Spinal cord (tissue), 10 donors: ENCODE results near the gene HMGA1. TPM values are rescaled to one million over a fixed set of nuclear protein-coding genes. Genes with fewer than 3 reads are reported as not detected.

ENCODE experiments used
- DNase-seq, 6 donors: peaks; one replicate each; pipeline versions ENCODE4 v3.0.0 to v3.0.0-alpha.2; 2013 to 2015; ENCODE audit warnings: low spot score in 6 of 6, low read depth in 4 of 6
- H3K27ac ChIP-seq: one replicate; pipeline ENCODE4 v1.5.1; 2013; ENCODE audit warnings: low read depth, low read length, control low read depth
- H3K27me3 ChIP-seq: one replicate; pipeline ENCODE4 v1.6.1; 2013; ENCODE audit warnings: low read length; ENCODE audit not compliant: control insufficient read depth, insufficient read depth
- H3K36me3 ChIP-seq: one replicate; pipeline ENCODE4 v1.6.1; 2013; ENCODE audit warnings: low read length; ENCODE audit not compliant: control insufficient read depth, insufficient read depth
- H3K4me1 ChIP-seq: one replicate; pipeline ENCODE4 v1.6.1; 2013; ENCODE audit warnings: low read length; ENCODE audit not compliant: control insufficient read depth, insufficient read depth
- H3K4me3 ChIP-seq: one replicate; pipeline ENCODE4 v1.5.1; 2013; ENCODE audit warnings: low read depth, low read length, control low read depth
- H3K9me3 ChIP-seq: one replicate; pipeline ENCODE4 v1.6.1; 2013; ENCODE audit warnings: low read length; ENCODE audit not compliant: control insufficient read depth, insufficient read depth
- WGBS: methylation state at CpG from one replicate; pipeline ENCODE4 v1.1.5; 2013; ENCODE audit warnings: missing lambda C conversion rate; ENCODE audit not compliant: insufficient coverage; 5-methylcytosine and 5-hydroxymethylcytosine counted together
- polyA plus RNA-seq, 2 donors: library from polyadenylated mRNA; unstranded; fragments of 120-200 nt; gene quantifications; one replicate each; pipeline ENCODE4 v1.2.1, GENCODE V29; 2013; ENCODE audit not compliant: insufficient read length in 2 of 2
- total RNA-seq, 2 donors: library from RNA; depleted of rRNA in 1 of 2; stranded (reverse); fragments of 120-200 nt in 1 of 2; fragments of >200 nt in 1 of 2; gene quantifications; one replicate each; pipeline versions ENCODE4 v1.2.3 to v1.2.4, GENCODE V29; 2013 to 2014
- donor health status: healthy.

HMGA1 gene
- total and polyA plus RNA-seq, 4 donors = 14.5 to 152 (median 92.6) TPM

DNA sequence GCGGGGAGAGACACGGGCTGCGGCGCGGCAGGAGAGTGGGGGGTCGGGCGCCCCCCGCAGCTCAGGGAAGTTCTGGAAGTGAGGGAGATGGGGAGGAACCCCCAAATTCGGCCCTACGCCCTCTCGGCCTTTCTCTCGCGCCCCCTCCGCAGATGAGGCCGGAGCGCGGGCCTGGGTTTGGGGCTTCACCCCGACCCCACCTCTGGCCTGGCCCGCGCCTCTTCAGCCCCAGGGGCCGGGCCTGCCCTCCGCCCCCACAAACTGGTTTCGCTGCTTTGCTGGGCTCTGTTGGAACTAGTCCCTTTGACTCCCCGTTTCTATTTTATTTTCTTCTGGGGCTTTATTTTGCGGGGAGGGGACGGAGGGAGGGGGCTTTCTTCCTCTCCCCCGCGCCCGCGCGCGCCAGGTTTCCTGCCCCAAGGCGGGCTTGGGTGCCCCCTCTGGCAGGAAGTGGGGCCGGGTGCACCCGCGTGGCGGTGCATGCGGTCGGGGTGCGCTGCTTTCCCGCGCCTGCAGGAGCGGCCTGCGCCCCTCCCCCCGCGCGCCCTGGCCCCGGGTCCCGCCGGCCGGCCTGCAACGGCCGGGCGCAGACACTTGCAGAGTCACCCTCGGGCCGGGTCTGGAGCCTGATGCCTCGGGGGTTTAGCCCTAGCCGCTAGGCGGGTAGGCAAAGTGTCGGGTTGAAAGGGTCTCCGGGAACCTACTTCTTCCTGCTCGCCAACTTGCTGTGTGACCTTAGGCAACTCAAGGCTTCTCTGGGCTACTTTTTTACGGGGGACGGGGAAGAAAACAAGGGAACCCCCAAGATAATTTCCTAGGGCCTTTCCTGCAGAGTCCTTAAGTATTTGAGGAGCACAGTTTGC lies 1.3 kb downstream of the HMGA1 start:
- Histone ChIP-seq H3K36me3 (peaks cover 30% of the 10 kb centered on the region), H3K27ac (no peak overlapping the region), H3K9me3 (no peaks in the 10 kb centered on the region), H3K27me3 (no peaks in the 10 kb centered on the region), H3K4me3 (peak overlapping the region; percentile 51), H3K4me1 (peaks cover 30% of the 10 kb centered on the region)
- 3% methylated on average over 59 of the region's 64 CpGs for WGBS
- peak in 2 of 6 donors; percentile 56 to 70 for DNase-seq

DNA sequence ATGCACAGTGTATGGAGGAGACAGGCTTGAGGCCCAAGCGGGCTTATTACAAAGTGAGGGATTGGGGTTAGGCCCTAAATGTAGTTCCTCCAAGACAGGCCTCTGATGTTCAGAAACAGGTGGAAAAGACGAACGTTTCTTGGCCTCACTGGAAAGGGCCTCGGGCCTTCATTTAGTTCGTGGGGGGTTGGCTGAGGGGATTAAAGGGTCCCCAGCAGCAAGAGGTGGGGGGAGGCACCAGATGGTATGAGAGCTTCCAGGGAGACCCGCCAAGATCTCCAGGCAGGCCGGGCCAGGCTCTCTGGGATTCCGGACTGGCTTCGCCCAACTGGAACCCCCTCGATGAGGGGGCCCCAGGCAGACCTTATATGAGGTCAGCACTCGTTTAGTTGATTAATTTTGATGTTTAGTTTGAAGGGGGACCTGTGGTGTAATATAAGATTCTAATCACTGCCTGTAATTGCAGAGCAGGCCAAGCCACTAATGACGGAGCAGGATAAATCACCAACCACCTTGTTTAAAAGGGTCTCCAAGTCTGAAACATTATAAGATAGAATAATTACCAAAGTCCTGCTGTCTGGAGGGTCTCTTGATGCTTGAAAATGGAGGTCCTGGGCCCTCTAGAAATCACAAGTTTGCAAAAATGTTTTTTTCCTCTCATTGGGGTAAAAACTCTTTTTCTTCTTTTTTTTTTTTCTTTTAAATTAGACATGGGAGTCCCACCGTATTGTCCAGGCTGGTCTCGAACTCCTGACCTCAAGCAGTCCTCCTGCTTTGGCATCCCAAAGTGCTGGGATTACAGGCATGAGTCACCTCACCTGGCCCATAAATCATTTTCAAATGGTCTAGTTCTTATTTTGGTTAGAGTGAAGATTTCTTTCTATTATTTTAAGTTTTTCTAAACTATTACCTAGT lies 2.2 kb downstream of the HMGA1 start:
- Histone ChIP-seq H3K36me3 (peaks cover 36% of the 10 kb centered on the region), H3K27me3 (no peaks in the 10 kb centered on the region), H3K4me1 (peaks cover 31% of the 10 kb centered on the region), H3K4me3 (peak overlapping the region; percentile 51), H3K9me3 (no peaks in the 10 kb centered on the region), H3K27ac (no peak overlapping the region)
- DNase-seq = peak in 1 of 6 donors; percentile 38
- 21% methylated on average over 11 of the region's 14 CpGs for WGBS

DNA sequence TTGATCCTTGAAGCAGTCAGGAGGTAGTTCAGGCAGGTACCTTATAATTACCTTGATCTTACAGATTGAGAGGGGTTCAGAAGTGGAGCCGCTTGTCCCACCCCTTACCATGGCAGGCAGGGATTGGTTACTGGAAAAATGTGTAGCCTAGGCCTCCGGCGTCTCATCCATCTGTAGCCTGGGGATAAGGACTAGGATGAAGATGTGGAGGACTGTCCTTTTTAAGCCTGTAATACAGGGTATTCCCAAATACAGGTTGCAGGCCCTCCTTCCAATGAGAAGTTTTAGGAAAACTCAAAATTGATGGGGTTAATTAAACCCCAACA lies 2.8 kb downstream of the HMGA1 start:
- Histone ChIP-seq H3K27me3 (no peaks in the 10 kb centered on the region), H3K4me1 (peaks cover 37% of the 10 kb centered on the region), H3K36me3 (peaks cover 42% of the 10 kb centered on the region), H3K27ac (no peak overlapping the region), H3K4me3 (no peak overlapping the region), H3K9me3 (no peaks in the 10 kb centered on the region)
- DNase-seq = no peak
- WGBS = no CpG with 5 or more reads among the region's 3 CpGs

DNA sequence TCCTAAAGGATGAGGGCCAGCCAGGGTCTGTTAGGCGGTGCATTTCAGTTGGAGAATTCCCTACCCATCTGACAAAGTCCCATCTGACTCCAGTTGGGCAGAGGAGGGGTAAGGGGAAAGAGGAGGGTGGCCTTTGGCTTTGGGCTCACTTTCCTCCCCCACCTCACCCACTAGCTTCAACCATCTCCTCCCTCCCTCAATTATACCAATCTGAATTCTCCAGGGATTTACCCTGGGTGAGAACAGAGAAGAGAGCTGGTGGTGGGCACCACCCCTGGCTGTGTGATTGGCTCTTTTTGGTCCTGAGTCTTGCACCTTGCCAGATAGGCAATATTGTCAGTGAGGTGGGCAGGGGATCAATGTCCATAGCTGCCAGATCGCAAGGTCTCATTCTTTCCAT lies 3.2 kb downstream of the HMGA1 start:
- no CpG with 5 or more reads among the region's 2 CpGs for WGBS
- H3K9me3 ChIP-seq = no peaks in the 10 kb centered on the region
- H3K4me1 ChIP-seq = peaks cover 39% of the 10 kb centered on the region
- no peak overlapping the region for H3K4me3 ChIP-seq
- no peak for DNase-seq
- H3K36me3 ChIP-seq = peaks cover 46% of the 10 kb centered on the region
- no peak overlapping the region for H3K27ac ChIP-seq
- H3K27me3 ChIP-seq = no peaks in the 10 kb centered on the region

DNA sequence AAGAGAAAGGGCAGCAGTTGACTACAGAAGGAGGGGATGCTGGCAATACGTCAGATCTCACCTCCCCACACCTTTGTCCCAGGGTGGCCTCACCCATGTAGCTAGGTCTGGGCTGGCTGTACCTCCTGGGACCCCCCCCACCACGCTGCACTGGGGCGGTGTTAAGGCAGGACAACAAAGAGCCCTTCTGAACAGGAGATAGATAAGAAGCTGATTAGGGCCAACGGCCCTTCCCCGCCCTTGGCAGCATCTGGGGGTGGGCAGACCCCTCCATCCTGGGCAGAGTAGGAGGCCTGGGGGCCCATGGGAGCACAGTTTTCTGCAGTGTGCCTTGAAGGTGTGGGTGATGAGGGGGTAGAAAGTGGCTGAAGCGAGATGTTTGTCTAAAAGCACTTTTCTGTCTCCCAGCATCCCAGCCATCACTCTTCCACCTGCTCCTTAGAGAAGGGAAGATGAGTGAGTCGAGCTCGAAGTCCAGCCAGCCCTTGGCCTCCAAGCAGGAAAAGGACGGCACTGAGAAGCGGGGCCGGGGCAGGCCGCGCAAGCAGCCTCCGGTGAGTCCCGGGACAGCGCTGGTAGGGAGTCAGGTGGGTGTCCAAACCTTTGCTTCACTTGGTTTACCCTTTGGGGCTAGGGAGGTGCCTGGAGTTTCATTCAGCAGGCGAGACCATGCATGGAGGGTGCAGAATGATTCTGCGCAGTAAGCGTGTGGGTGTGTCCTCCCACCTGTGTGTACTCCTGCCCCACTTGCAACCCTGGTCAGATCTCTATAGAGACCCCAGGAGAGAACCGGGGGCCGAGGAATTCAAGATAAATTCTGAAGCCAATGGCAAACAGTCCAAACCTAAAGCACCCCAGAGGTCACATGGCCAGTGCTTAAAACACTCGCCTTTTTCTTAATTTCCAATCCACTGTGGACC lies 3.9 kb downstream of the HMGA1 start:
- Histone ChIP-seq H3K9me3 (no peaks in the 10 kb centered on the region), H3K4me3 (no peak overlapping the region), H3K36me3 (peaks cover 53% of the 10 kb centered on the region), H3K27me3 (no peaks in the 10 kb centered on the region), H3K27ac (no peak overlapping the region), H3K4me1 (peaks cover 39% of the 10 kb centered on the region)
- DNase-seq = no peak
- WGBS = 87% methylated on average over 17 of the region's 22 CpGs

DNA sequence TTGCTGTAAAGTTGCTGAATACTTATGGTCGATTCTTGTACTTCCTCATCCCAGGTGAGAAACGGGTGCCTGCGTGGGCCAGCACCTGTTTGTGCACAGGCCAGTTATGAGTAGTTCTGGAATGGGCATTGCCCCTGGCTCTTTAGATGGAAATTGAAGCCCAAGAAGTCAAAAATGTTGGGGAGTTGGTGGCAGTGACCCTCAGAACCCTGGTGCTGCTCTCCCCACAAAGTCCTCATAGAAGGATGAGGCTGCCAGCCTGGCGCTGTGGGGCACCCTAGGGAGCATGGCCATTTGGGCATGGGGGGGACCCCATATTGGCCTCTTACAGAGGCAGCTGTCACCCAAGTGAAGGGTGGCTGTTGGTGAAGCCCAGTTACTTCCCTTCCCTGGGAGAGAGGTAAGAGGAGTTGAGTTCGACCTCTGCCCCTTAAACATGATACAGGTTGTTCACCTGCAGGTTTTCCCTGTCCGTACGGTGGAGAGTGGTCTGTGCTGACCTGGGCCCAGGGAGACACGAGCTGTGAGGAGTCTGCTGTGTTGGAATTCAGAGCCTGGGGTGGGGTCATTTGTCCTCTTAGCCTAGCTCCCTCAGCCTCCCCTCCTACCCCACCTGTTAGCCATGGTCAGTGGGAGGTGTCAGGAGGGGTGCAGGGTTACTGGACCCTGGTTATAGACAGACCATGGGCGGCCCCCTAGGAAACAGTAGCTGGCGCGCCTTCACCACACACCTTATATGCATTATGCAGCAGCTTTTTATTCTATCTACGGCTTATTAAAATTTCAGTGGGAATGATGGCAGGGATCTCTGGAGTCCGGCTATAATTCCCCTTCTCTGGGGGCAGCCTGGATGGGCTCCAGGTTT lies 4.9 kb downstream of the HMGA1 start:
- H3K27me3 ChIP-seq = no peaks in the 10 kb centered on the region
- H3K4me1 ChIP-seq = peaks cover 39% of the 10 kb centered on the region
- DNase-seq = no peak
- H3K4me3 ChIP-seq = no peak overlapping the region
- no peaks in the 10 kb centered on the region for H3K9me3 ChIP-seq
- H3K27ac ChIP-seq = no peak overlapping the region
- 100% methylated on average over 4 of the region's 13 CpGs for WGBS
- peaks cover 62% of the 10 kb centered on the region for H3K36me3 ChIP-seq

DNA sequence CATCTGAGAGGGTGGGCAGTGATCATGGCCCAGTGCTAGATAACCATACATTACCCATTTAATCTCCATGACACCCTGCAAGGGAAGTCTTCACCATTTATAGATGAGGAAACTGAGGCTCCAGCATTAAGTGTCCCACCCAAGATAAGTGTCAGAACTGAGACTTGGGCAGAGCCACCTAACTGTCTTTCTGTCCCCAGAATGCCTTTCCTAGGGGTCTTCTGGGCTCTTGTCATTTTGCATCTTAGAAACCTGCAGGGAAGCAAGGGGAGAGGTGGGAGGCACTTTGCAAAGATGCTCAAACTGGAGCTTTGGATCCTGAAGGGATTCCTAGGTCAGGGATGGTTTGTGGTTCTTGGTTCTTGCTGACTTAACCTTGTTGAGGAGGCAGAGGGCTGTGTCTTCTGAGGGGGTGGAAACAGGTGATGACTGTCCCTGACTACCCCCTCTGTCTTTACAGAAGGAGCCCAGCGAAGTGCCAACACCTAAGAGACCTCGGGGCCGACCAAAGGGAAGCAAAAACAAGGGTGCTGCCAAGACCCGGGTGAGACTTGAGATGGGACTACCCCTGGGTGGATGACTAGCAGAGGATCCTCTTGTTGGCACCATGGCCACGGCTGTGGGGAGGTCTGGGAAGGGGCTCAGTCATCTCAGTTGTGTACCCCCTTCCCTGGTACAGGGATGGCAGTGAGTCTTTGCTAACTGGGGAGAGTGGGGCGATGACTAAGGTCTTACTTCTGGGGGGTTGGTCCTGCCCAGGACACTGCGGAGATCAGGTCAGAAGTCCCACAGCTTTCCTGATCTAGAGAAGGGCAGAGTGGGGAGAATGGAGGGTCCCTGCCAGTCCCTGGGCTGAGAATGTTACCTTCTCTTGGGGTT lies 5.8 kb downstream of the HMGA1 start:
- Histone ChIP-seq H3K4me3 (no peak overlapping the region), H3K9me3 (no peaks in the 10 kb centered on the region), H3K27ac (no peak overlapping the region), H3K36me3 (peaks cover 68% of the 10 kb centered on the region), H3K27me3 (no peaks in the 10 kb centered on the region), H3K4me1 (peaks cover 47% of the 10 kb centered on the region)
- DNase-seq = no peak
- 92% methylated on average over 6 of the region's 7 CpGs for WGBS

DNA sequence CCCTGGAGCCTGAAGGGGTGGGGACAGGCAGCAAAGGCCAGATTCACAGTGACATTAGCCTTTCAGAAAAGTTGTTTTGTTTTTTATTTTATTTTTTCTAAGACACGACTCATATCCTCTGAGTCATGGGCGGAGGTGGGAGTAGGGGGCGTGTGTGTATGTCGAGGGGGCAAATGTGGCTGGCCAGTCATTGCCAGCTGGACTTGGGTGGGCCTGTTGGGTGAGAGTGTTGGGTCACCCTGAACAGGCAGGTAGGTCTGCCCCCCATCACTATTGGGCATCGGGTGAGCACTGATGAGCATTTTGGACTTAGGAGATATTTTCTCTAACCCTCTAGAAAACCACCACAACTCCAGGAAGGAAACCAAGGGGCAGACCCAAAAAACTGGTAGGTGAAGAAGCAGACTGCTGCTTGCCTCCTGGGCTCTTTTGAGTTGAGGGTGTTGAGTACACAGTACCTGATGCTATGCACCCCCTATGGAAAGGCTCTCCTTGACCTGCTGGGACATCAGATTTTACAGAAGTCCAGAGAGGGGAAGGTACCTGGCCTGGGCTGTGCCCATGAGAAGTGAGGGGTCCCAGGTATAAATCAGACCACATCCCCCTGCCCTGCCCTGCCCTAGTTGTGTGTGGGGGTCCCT lies 6.6 kb downstream of the HMGA1 start:
- no peak overlapping the region for H3K27ac ChIP-seq
- no peak for DNase-seq
- H3K4me3 ChIP-seq = no peak overlapping the region
- no peaks in the 10 kb centered on the region for H3K27me3 ChIP-seq
- 80% methylated on average over 1 of the region's 5 CpGs for WGBS
- H3K36me3 ChIP-seq = peaks cover 71% of the 10 kb centered on the region
- H3K4me1 ChIP-seq = peaks cover 49% of the 10 kb centered on the region
- H3K9me3 ChIP-seq = no peaks in the 10 kb centered on the region
